ENCODE measurements around the gene RSPO3.
"Not testable (repeated sequence)": the region's sequence is repeated elsewhere in the genome, so short reads cannot be mapped to it uniquely, and the experiment has no call there.

RSPO3 gene

GRCh38 chr6:127118298-127119101, at the start of gene RSPO3:
TSS of gene RSPO3 (plus strand) at chr6:127118671. CDS start at chr6:127119193, 522 bp downstream.
- DNase-seq: no peak

GRCh38 chr6:127069659-127070279, 48.7 kb upstream of the RSPO3 start:
- DNase-seq: no peak

- DNase-seq: no peak
These were observed 45.2 kb upstream of the RSPO3 start for GRCh38 chr6:127073222-127073621.

DNA sequence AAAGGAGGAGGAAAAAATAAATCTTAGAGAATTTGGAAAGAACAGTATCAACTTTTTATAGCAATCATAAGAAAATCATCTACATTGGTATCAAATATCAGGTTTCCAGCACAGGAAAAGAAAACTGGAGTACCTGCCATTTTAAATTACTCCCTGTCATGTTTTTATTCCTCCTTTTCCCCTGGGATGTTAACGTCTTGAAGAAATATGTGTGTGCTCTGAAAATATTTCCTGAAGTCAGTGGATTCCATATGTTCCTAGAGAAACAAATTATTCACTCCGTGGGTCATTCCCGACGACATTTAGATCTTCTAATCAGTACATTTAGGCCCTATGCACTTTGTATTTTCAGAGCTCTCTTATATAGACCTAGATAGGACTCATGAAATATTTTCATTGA, 42.0 kb upstream of the RSPO3 start:
- no peak for DNase-seq

GRCh38 chr6:127077886-127078285, 40.6 kb upstream of the RSPO3 start:
- DNase-seq: no peak

DNA sequence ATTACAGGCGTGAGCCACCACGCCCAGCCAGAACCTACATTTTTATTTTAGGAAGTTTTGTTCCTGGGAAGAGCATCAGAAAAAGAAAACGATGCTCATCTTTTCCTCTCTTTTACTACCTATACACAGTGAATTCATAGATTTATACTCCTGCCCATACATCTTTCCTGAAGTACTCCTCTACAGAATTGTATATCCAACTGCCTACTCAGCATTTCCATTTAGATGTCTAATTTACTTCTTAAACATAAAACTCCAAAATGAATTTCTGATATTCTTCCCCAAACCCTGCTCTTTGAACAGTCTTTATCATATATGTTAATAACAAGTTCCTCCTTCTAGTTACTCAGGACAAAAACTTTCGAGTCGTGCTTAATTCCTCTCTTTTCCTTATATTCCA, 39.8 kb upstream of the RSPO3 start:
- DNase-seq: no peak

DNA sequence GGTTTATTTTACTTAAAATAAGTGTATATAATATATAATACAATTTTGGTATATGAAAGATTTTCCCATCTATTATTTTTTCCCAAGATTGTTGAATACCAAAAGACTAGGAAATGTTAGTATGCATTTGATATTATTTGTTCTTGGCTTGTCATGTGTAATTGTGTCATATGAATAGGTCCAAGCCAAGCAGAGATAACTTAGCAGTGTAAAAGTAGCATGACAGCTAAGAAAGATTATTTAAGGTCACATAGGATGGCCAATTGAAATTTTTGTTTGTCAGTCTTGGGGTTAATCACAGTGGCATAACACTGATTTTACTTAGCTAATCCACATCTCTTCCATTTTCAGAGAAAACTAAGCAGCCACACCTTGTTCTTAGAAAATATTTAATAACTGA, 38.8 kb upstream of the RSPO3 start:
- DNase-seq: no peak

GRCh38 chr6:127080081-127080480, 38.4 kb upstream of the RSPO3 start:
- DNase-seq: no peak

DNA sequence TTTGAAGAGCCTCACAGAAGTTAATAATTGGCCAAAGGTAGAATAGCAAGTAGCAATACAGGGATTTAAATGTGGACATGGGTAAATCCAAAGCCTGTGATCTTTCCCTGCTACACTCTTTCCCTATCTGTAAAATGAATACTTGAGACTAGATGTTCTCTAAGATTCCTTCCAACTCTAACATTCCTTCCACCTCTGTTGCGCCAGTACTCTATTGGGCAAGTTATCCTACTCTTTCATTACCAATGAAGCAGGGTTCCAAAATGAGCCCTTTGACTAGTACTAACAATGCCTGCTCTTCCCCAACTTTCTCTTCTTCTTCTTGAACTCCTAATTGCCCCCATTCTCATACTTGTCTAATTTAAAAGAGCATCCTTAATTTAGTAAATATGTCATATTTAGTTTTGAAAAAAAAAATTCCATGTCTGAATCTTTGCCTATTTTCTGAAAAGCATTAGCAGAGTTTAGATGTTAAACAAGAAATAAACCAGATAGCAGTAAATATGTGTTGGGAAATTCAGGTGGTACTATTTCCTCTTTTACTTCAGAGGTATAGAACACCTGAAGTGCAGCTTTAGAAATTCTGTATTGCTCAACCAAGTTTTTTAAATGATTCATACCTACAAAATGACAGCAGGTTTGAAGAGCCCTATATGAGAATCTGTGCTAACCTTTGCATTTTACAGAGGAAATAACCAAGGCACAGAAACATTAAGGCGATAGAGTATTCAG, 35.1 kb upstream of the RSPO3 start:
- no peak for DNase-seq

DNA sequence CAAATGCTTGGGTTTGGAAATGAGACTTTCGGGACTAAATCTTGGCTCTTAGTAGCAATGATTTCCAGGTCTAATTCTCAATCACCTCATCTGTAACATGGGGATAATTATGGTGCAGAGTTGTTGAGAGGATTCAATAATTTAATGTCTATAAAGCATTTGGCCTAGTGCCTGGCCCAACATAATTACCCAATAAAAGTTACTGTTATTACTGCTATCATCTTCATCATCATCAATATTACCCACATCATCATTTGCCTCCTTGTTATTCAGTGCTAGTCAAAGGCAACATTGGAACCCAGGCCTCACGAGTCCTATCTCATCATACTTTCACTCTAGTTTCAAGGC, 34.5 kb upstream of the RSPO3 start:
- DNase-seq: no peak

DNA sequence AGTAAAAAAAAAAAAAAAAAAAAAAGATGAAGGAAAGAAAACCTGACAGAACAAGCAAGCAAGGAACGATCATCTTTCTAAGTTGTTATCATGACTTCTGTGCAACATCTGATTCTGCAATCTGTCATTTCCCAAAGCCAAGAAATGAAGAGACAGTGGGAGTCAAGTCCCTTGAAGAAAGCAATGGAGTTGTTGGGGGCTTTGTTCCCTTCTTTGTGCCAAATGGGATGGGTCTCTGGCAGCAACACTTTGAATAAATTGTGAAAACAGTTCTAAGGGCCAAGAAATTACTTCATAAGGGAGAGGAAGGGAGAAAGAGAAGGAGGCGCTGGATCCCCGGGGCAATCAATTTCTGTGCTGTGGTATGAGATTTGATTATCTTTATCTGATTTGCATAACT, 33.3 kb upstream of the RSPO3 start:
- no peak for DNase-seq

- DNase-seq: no peak
These were observed 28.4 kb upstream of the RSPO3 start for GRCh38 chr6:127090051-127090450.

DNA sequence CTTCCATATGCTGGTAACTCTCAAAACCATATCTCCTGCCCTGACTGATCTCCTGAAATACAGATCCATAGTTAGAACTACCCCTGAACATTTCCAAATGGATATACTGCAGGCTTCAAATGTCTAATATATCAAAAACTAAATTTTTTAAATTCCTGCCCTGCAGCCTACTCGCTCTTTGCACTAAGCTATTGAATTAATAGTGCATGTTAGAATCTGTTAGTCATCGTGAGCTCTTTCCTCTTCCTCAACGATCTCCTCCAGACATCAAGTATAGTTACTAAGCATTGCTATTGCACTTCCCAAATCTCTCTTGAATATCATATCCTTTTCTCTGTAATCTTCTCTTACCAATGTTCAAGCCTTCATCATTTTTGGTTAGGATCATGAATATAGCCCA, 26.0 kb upstream of the RSPO3 start:
- no peak for DNase-seq

GRCh38 chr6:127094791-127095190, 23.7 kb upstream of the RSPO3 start:
- no peak for DNase-seq

GRCh38 chr6:127096167-127096566, 22.3 kb upstream of the RSPO3 start:
- no peak for DNase-seq

DNA sequence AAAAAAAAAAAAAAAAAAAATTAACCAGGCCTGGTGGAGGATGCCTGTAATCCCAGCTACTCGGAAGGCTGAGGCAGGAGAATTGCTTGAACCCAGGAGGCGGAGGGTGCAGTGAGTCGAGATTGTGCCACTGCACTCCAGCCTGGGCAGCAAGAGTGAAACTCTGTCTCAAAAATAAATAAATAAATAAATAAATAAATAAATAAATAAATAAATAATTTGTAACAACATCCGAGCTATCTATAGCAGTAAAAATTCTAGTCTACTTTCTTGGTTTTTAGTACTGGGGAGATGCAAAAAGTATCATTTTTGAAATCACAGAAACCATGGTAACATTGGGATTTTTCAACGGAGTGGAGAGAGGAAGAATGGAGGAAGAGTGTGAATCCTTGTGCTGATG, 21.0 kb upstream of the RSPO3 start:
- DNase-seq: not testable (repeated sequence)

DNA sequence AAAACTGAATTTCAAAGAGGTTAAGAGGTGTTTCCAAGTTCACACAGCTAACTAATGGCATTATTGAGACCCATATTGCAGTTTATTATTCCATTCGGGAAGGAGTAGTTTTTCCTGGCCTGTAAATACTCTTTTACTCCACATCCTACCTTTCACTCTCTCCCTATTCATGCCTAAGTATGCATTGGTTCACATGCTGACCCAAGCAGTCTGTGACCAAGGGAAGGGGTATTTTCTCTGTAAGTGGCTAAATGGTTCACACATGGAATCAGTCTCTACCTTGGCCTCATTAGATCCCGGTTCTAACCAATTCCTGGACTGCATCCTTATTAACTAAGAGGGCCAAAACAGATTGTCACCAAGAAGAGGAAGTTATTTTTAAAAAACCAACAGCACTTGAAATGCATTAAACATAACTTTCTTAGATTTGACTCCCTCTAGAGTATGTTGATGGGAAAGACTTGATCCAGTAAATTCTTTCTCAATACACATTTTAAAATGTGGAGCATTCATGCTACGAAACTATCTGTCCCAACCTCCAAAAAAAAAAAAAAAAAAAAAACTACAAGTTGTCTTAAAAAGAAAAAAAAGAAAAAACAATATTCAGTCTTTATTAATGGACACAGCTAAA, 17.8 kb upstream of the RSPO3 start:
- no peak for DNase-seq

GRCh38 chr6:127102299-127102698, 16.2 kb upstream of the RSPO3 start:
- DNase-seq: no peak

- DNase-seq: no peak
These were observed 15.6 kb upstream of the RSPO3 start for GRCh38 chr6:127102859-127103258.

- no peak for DNase-seq
These were observed 15.0 kb upstream of the RSPO3 start for GRCh38 chr6:127103482-127103881.

- no peak for DNase-seq
These were observed 10.6 kb upstream of the RSPO3 start for GRCh38 chr6:127107916-127108315.

GRCh38 chr6:127110712-127111111, 7.8 kb upstream of the RSPO3 start:
- no peak for DNase-seq

DNA sequence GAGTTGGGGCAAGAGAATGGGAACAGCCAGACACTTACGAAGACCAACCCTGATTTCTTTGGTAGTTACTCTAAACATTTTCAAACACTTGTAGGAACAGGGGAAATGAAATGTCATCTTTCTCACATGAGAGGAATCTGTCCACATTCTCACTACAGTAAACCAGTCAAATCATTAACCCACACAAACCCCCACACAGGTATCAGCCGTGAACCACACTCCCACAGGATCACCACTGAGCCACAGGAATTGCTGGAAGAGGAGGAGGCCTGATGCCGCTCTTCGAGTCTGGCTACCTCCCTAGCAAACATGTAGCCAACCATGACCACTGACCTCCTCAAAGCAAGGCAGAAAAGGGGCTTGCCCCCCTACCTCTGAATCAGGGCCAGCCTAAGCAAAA, 6.9 kb upstream of the RSPO3 start:
- DNase-seq: no peak

Measured in NK-92 treated with Interleukin-12 subunit alpha and Interleukin-12 subunit beta, amount 100 ng/mL, for 24 hours (cell line).